K562 treated with DMSO at 1 percent for 12 hours (cell line): ENCODE results near the gene PPP4R4. TPM values are rescaled to one million over a fixed set of nuclear protein-coding genes. Genes with fewer than 3 reads are reported as not detected.

Experiments used
- total RNA-seq: library from RNA; unstranded; fragments of 300-600 nt; gene quantifications from 2 replicates; pipeline ENCODE4 v1.2.3, GENCODE V29; 2022; ENCODE audit not compliant: insufficient read depth

The PPP4R4 gene
- not detected in 2 replicates for total RNA-seq

GRCh38 chr14:94173885-94174603 lies at the start of gene PPP4R4:
Gene PPP4R4, plus strand, starts transcription at chr14:94174322. Its CDS starts 144 bp downstream, at chr14:94174466.

GRCh38 chr14:94129111-94129757 lies 44.9 kb upstream of the PPP4R4 start, which contains the start of gene IFI27L2:
Gene IFI27L2, minus strand, starts transcription at chr14:94129604. Its CDS starts 40 bp downstream, at chr14:94129564.

GRCh38 chr14:94292872-94293577 lies 118.9 kb downstream of the PPP4R4 start, which contains the start of gene SERPINA10:
Gene SERPINA10, minus strand, starts transcription at chr14:94293268. Its CDS starts 2,675 bp downstream, at chr14:94290593.

GRCh38 chr14:94322648-94323570 lies 148.8 kb downstream of the PPP4R4 start, which contains the start of gene SERPINA6:
Gene SERPINA6, minus strand, starts transcription at chr14:94323336. Its CDS starts 8,688 bp downstream, at chr14:94314648.

Other genes starting within 250 kb of the PPP4R4 start
- not detected in 2 replicates for gene FAM181A, start 247.0 kb upstream of the PPP4R4 start, total RNA-seq
- gene ASB2, start 197.8 kb upstream of the PPP4R4 start, total RNA-seq: 0.89 and 5.4 TPM in 2 replicates
- gene CCDC197, start 177.0 kb upstream of the PPP4R4 start, total RNA-seq: not detected in 2 replicates
- 0.26 TPM in 1 of 2 replicates, not detected in the other for gene OTUB2, start 148.0 kb upstream of the PPP4R4 start, total RNA-seq
- gene DDX24, start 93.1 kb upstream of the PPP4R4 start, total RNA-seq: 43.0 and 79.6 TPM in 2 replicates
- gene IFI27L1, start 93.0 kb upstream of the PPP4R4 start, total RNA-seq: 33.4 and 57.4 TPM in 2 replicates
- 7.4 and 10.7 TPM in 2 replicates for gene IFI27, start 63.6 kb upstream of the PPP4R4 start, total RNA-seq
- 7.9 and 31.3 TPM in 2 replicates for gene IFI27L2, start 44.7 kb upstream of the PPP4R4 start, total RNA-seq
- not detected in 2 replicates for gene SERPINA10, start 118.9 kb downstream of the PPP4R4 start, total RNA-seq
- gene SERPINA6, start 149.0 kb downstream of the PPP4R4 start, total RNA-seq: not detected in 2 replicates
- not detected in 2 replicates for gene SERPINA2, start 192.4 kb downstream of the PPP4R4 start, total RNA-seq
- not detected in 2 replicates for gene SERPINA1, start 214.3 kb downstream of the PPP4R4 start, total RNA-seq